ENCODE results near the gene COPG1.

DNA sequence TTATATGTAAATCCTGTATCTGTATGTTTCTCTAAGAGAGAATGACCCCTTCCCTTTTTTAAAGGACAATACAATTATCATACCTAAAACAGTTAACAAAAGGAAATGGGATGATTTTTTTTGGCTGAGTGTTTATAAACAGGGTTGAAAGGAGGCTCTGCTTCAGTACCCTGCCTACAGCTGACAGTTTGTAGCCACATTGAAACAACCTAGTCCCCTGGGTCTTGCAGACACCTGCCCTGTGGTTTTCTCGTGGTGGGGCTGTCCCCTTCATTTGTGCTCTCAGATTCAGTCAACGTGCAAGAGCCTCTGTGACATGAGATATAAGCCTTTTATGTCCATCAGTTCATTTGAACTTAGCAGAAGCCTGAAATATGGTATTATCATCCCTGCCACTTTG, 27.0 kb downstream of the COPG1 start:
- no peak for TF ChIP-seq CTCF (IDR thresholded peaks at IDR 0.05)
- TF ChIP-seq EP300 (IDR thresholded peaks at IDR 0.05; ENCODE audit: low read depth): no peak
- TF ChIP-seq POLR2AphosphoS5 (IDR thresholded peaks at IDR 0.05): no peak
